Measurements from ENCODE around the gene MRPL38. TPM values are rescaled to one million over a fixed set of nuclear protein-coding genes. Genes with fewer than 3 reads are reported as not detected.
"Not testable (repeated sequence)": the region's sequence is repeated elsewhere in the genome, so short reads cannot be mapped to it uniquely, and the experiment has no call there.

Gene MRPL38
- total and polyA plus RNA-seq, 2 donors (not counting 1 experiment from before 2014, with no cell fraction given) = 126 to 127 TPM

DNA sequence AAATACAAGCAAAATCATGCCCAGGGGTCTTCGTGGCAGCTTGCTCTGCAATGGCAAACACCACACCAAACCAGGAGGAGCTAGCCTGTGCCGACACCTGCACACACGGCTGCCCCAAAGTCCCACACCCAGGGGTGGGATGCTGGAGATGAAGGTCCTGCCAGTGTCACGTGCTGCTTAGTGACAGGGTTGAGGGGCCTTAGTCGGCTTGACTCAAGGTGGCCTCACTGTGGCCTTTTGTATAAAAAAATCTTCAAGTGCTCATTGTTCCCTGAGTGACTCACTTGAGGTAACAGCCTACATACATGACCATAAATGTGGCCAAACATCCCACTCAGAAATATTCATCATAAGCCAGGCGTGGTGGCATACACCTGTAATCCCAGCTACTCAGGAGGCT is 15.2 kb downstream of the MRPL38 start:
- Histone ChIP-seq H3K36me3 (replicated peaks in 1 of 2; ENCODE audit: control extremely low read depth in 1 of 2, control insufficient read depth in 1 of 2, extremely low read depth in 1 of 2, insufficient read depth in 2 of 2, low read length in 1 of 2) (peaks cover 2 to 8% of the 10 kb centered on the region in 2 experiments), H3K9ac (ENCODE audit: low read length) (no peak overlapping the region), H3K27me3 (replicated peaks in 1 of 4; ENCODE audit: control extremely low read depth in 1 of 4, control insufficient read depth in 3 of 4, insufficient read depth in 4 of 4, low read length in 3 of 4) (no peaks in the 10 kb centered on the region), H3K4me3 (ENCODE audit: control extremely low read depth in 1 of 5, extremely low read depth in 1 of 5, insufficient read depth in 1 of 5, low read depth in 2 of 5, low read length in 4 of 5) (no peak overlapping the region), H3K9me3 (ENCODE audit: control extremely low read depth in 1 of 3, control insufficient read depth in 2 of 3, insufficient read depth in 1 of 3, low read length in 2 of 3) (no peaks in the 10 kb centered on the region), H3K79me2 (ENCODE audit: control insufficient read depth, insufficient read depth, low read length) (peaks cover 9% of the 10 kb centered on the region), H3K4me1 (ENCODE audit: control insufficient read depth in 2 of 2, insufficient read depth in 2 of 2, low read length in 2 of 2) (no peaks in the 10 kb centered on the region), H4K20me1 (ENCODE audit: control insufficient read depth, insufficient read depth, low read length, poor library complexity, severe bottlenecking) (peaks cover 13% of the 10 kb centered on the region), H2AFZ (ENCODE audit: insufficient read depth, low read depth, low read length, poor library complexity, severe bottlenecking) (no peak overlapping the region), H3K4me2 (replicated peaks; ENCODE audit: low read depth, low read length, poor library complexity, severe bottlenecking) (no peak overlapping the region), H3K27ac (ENCODE audit: low read length in 2 of 2) (no peak overlapping the region)
- Mint-ChIP-seq H3K27ac (no peak overlapping the region), H3K4me1 (peaks cover 8% of the 10 kb centered on the region), H3K9me3 (ENCODE audit: insufficient read depth) (no peaks in the 10 kb centered on the region), H3K27me3 (no peaks in the 10 kb centered on the region), H3K4me3 (no peak overlapping the region)
- WGBS (ENCODE audit: insufficient coverage) = 69% methylated on average over 2 of the region's 6 CpGs
- intact Hi-C loops (cut with micrococcal nuclease) = no loop called here
- TF ChIP-seq, protein P1, sequence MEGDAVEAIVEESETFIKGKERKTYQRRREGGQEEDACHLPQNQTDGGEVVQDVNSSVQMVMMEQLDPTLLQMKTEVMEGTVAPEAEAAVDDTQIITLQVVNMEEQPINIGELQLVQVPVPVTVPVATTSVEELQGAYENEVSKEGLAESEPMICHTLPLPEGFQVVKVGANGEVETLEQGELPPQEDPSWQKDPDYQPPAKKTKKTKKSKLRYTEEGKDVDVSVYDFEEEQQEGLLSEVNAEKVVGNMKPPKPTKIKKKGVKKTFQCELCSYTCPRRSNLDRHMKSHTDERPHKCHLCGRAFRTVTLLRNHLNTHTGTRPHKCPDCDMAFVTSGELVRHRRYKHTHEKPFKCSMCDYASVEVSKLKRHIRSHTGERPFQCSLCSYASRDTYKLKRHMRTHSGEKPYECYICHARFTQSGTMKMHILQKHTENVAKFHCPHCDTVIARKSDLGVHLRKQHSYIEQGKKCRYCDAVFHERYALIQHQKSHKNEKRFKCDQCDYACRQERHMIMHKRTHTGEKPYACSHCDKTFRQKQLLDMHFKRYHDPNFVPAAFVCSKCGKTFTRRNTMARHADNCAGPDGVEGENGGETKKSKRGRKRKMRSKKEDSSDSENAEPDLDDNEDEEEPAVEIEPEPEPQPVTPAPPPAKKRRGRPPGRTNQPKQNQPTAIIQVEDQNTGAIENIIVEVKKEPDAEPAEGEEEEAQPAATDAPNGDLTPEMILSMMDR (IDR thresholded peaks at IDR 0.05) = no peak
- TF ChIP-seq EZH2 (IDR thresholded peaks at IDR 0.05; ENCODE audit: borderline replicate concordance, insufficient read depth, low read depth, low read length, poor library complexity, severe bottlenecking) = no peak
- ATAC-seq (ENCODE audit: low read depth) = no peak
- ChIA-PET CTCF (interaction anchor here (0.7 to 1.4 kb wide), 3 partner anchors 8 to 12 kb away, joined by 4 to 6 read pairs (median 5); partner anchors contain the start of genes TRIM47 and TRIM65), POLR2A (interaction anchor here (0.6 kb wide), 1 partner anchor 350 kb away, joined by 7 read pairs; no protein-coding TSS in a partner anchor)
- DNase-seq = no peak

DNA sequence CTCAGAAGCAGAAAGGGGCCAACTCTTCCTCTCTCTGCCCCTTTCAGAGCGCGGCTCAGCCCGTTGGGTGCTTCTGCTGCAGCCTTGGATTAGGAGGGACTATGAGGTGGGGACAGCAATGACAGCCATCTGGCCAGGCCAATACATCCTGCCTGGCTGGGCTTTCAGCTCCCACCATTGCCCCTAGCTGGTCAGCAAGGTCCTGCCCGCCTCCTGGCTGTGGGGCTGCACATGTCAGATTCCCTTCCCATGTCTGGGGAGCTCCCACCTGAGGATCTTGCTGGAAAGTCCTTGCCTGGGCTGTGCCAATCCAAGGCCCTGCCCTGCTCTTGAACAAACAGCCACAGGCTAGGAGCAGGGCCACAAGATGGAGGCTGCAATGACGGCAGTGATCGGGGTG is 16.2 kb downstream of the MRPL38 start:
- H3K4me3 Mint-ChIP-seq = no peak overlapping the region
- Histone ChIP-seq H3K4me3 (ENCODE audit: control extremely low read depth in 1 of 5, extremely low read depth in 1 of 5, insufficient read depth in 1 of 5, low read depth in 2 of 5, low read length in 4 of 5) (no peak overlapping the region), H3K27ac (ENCODE audit: low read length in 2 of 2) (no peak overlapping the region), H3K79me2 (ENCODE audit: control insufficient read depth, insufficient read depth, low read length) (peaks cover 4% of the 10 kb centered on the region), H3K9me3 (ENCODE audit: control extremely low read depth in 1 of 3, control insufficient read depth in 2 of 3, insufficient read depth in 1 of 3, low read length in 2 of 3) (no peaks in the 10 kb centered on the region), H3K9ac (ENCODE audit: low read length) (no peak overlapping the region), H3K4me2 (replicated peaks; ENCODE audit: low read depth, low read length, poor library complexity, severe bottlenecking) (no peak overlapping the region), H3K27me3 (replicated peaks in 1 of 4; ENCODE audit: control extremely low read depth in 1 of 4, control insufficient read depth in 3 of 4, insufficient read depth in 4 of 4, low read length in 3 of 4) (no peaks in the 10 kb centered on the region), H4K20me1 (ENCODE audit: control insufficient read depth, insufficient read depth, low read length, poor library complexity, severe bottlenecking) (peaks cover 6% of the 10 kb centered on the region), H3K4me1 (ENCODE audit: control insufficient read depth in 2 of 2, insufficient read depth in 2 of 2, low read length in 2 of 2) (no peaks in the 10 kb centered on the region), H3K36me3 (replicated peaks in 1 of 2; ENCODE audit: control extremely low read depth in 1 of 2, control insufficient read depth in 1 of 2, extremely low read depth in 1 of 2, insufficient read depth in 2 of 2, low read length in 1 of 2) (peaks cover 2 to 8% of the 10 kb centered on the region in 2 experiments), H2AFZ (ENCODE audit: insufficient read depth, low read depth, low read length, poor library complexity, severe bottlenecking) (no peak overlapping the region)
- CTCF ChIA-PET = interaction anchor here (1.4 kb wide), 1 partner anchor 10 kb away, joined by 4 read pairs; the partner anchor contains the start of gene TRIM47
- H3K9me3 Mint-ChIP-seq (ENCODE audit: insufficient read depth) = no peaks in the 10 kb centered on the region
- intact Hi-C loops (cut with micrococcal nuclease) = no loop called here
- no peak for DNase-seq
- no peak for ATAC-seq (ENCODE audit: low read depth)
- no peak for TF ChIP-seq EZH2 (IDR thresholded peaks at IDR 0.05; ENCODE audit: borderline replicate concordance, insufficient read depth, low read depth, low read length, poor library complexity, severe bottlenecking)
- TF ChIP-seq, protein P1 (IDR thresholded peaks at IDR 0.05) = no peak
- no peaks in the 10 kb centered on the region for H3K27me3 Mint-ChIP-seq
- 100% methylated on average over 1 of the region's 6 CpGs for WGBS (ENCODE audit: insufficient coverage)
- H3K27ac Mint-ChIP-seq = no peak overlapping the region
- no peaks in the 10 kb centered on the region for H3K4me1 Mint-ChIP-seq
- POLR2A ChIA-PET = interaction anchor here (0.8 kb wide), 1 partner anchor 59 kb away, joined by 4 read pairs; no protein-coding TSS in a partner anchor

DNA sequence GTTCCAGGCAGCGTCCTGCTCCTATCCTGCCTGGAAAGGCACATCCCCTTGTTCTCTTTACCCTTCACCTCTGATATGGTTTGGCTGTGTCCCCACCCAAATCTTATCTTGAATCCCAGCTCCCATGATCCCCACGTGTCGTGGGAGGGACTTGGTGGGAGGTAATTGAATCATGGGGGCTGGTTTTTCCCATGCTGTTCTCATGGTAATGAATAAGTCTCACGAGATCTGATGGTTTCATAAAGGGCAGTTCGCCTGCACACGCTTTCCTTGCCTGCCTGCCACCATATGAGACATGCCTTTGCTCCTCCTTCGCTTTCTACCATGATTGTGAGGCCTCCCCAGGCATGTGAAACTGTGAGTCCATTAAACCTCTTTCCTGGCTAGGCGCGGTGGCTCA is 18.8 kb downstream of the MRPL38 start:
- POLR2A ChIA-PET = interaction anchor here (0.6 kb wide), 1 partner anchor 108 kb away, joined by 4 read pairs; no protein-coding TSS in a partner anchor
- H3K27me3 Mint-ChIP-seq; H3K4me1 ChIP-seq (ENCODE audit: control insufficient read depth in 2 of 2, insufficient read depth in 2 of 2, low read length in 2 of 2); H3K4me2 ChIP-seq (replicated peaks; ENCODE audit: low read depth, low read length, poor library complexity, severe bottlenecking); H3K9ac ChIP-seq (ENCODE audit: low read length); H3K4me1 Mint-ChIP-seq; H2AFZ ChIP-seq (ENCODE audit: insufficient read depth, low read depth, low read length, poor library complexity, severe bottlenecking); H3K79me2 ChIP-seq (ENCODE audit: control insufficient read depth, insufficient read depth, low read length); H3K9me3 Mint-ChIP-seq (ENCODE audit: insufficient read depth); H3K9me3 ChIP-seq (ENCODE audit: control extremely low read depth in 1 of 3, control insufficient read depth in 2 of 3, insufficient read depth in 1 of 3, low read length in 2 of 3); H3K27me3 ChIP-seq (replicated peaks in 1 of 4; ENCODE audit: control extremely low read depth in 1 of 4, control insufficient read depth in 3 of 4, insufficient read depth in 4 of 4, low read length in 3 of 4); intact Hi-C loops (cut with micrococcal nuclease); H3K4me3 Mint-ChIP-seq; DNase-seq; ATAC-seq (ENCODE audit: low read depth); H3K4me3 ChIP-seq (ENCODE audit: control extremely low read depth in 1 of 5, extremely low read depth in 1 of 5, insufficient read depth in 1 of 5, low read depth in 2 of 5, low read length in 4 of 5); H3K27ac ChIP-seq (ENCODE audit: low read length in 2 of 2); H3K36me3 ChIP-seq (replicated peaks in 1 of 2; ENCODE audit: control extremely low read depth in 1 of 2, control insufficient read depth in 1 of 2, extremely low read depth in 1 of 2, insufficient read depth in 2 of 2, low read length in 1 of 2); H4K20me1 ChIP-seq (ENCODE audit: control insufficient read depth, insufficient read depth, low read length, poor library complexity, severe bottlenecking): not testable (repeated sequence)
- 93% methylated on average over 5 of the region's 9 CpGs for WGBS (ENCODE audit: insufficient coverage)
- peak overlapping the region; percentile 10 for H3K27ac Mint-ChIP-seq
- CTCF ChIA-PET = interaction anchor here (1.1 to 1.6 kb wide), 2 partner anchors 8 to 10 kb away, joined by 3 to 4 read pairs; no protein-coding TSS in a partner anchor
